HG02798 (cell line): Measurements from ENCODE around the gene WFS1.

Experiments
- ATAC-seq: cut with Tn5 transposase; IDR thresholded peaks from one replicate; pipeline ENCODE4 v1.9.1; 2021; ENCODE audit warnings: mild to moderate bottlenecking; ENCODE audit not compliant: unreplicated experiment, poor library complexity

Gene WFS1

GRCh38 chr4:6275898-6276806 is 6.5 kb downstream of the WFS1 start:
- ATAC-seq: no peak

- no peak for ATAC-seq
These were observed 7.6 kb downstream of the WFS1 start for GRCh38 chr4:6277139-6277802.

GRCh38 chr4:6277935-6278800 is 8.5 kb downstream of the WFS1 start:
- ATAC-seq: no peak

GRCh38 chr4:6278801-6279197 is 9.1 kb downstream of the WFS1 start:
- peak; percentile 88 for ATAC-seq

- ATAC-seq: no peak
These were observed 10.1 kb downstream of the WFS1 start for GRCh38 chr4:6279582-6280289.

- ATAC-seq: no peak
These were observed 10.8 kb downstream of the WFS1 start for GRCh38 chr4:6280365-6280996.

GRCh38 chr4:6281436-6282313 is 12.0 kb downstream of the WFS1 start:
- no peak for ATAC-seq

GRCh38 chr4:6282314-6282771 is 12.7 kb downstream of the WFS1 start:
- ATAC-seq: no peak

GRCh38 chr4:6283282-6283681 is 13.6 kb downstream of the WFS1 start:
- ATAC-seq: no peak

- ATAC-seq: no peak
These were observed 17.6 kb downstream of the WFS1 start for GRCh38 chr4:6287017-6287788.

GRCh38 chr4:6288342-6288741 is 18.7 kb downstream of the WFS1 start:
- ATAC-seq: no peak

GRCh38 chr4:6288871-6289270 is 19.2 kb downstream of the WFS1 start:
- ATAC-seq: no peak

- ATAC-seq: no peak
These were observed 20.6 kb downstream of the WFS1 start for GRCh38 chr4:6290256-6290655.

- ATAC-seq: no peak
These were observed 21.3 kb downstream of the WFS1 start for GRCh38 chr4:6290769-6291547.

GRCh38 chr4:6291784-6292297 is 22.2 kb downstream of the WFS1 start:
- ATAC-seq: no peak

GRCh38 chr4:6292376-6293096 is 22.9 kb downstream of the WFS1 start:
- peak; percentile 40 for ATAC-seq
